HCT116 (cell line): ENCODE data around the gene ENO2. TPM values are rescaled to one million over a fixed set of nuclear protein-coding genes. Genes with fewer than 3 reads are reported as not detected.

Experiments used
- ATAC-seq: fragments of 200-7000 bp; cut with Tn5 transposase; 2 replicates; pipeline ENCODE4 v1.9.1; 2020; ENCODE audit warnings: mild to moderate bottlenecking, moderate library complexity
- BruUV-seq: library from RNA; stranded (reverse); fragments of 400-500 nt; replicated peaks from 2 replicates; lab custom pipeline; 2021; lab: Mats Ljungman, UMichigan
- CTCF ChIA-PET: fragments of 300-600 bp; sonication (Branson Sonifier 250); formaldehyde crosslinking; loops from one replicate; lab custom pipeline; 2021; ENCODE audit warnings: antibody characterized with exemption; lab: Charles Lee
- POLR2A ChIA-PET: fragments of 300-600, 350-600 bp; sonication (Branson Sonifier 250); formaldehyde crosslinking; loops from one replicate; lab custom pipeline; 2021; ENCODE audit warnings: antibody characterized with exemption; lab: Charles Lee
- RAD21 ChIA-PET, 2 experiments: fragments of 300-600 bp; sonication (Branson Sonifier 250); formaldehyde crosslinking; loops; one replicate each; lab custom pipeline; 2023; ENCODE audit warnings: low total read pairs in 2 of 2; ENCODE audit not compliant: uncharacterized antibody in 2 of 2, unreplicated experiment in 2 of 2, low non-redundant PET in 1 of 2; lab: Charles Lee
- DNase-seq: peaks from one replicate; pipeline ENCODE4 v3.0.0-alpha.2; 2010; ENCODE audit warnings: low read depth, low spot score
- H2AFZ ChIP-seq: fragments of 200-600 bp; shearing (Covaris generic), sonication (generic); 2 replicates; pipeline ENCODE4 v1.6.1; 2017; ENCODE audit warnings: low read depth, mixed run types, mixed read lengths, antibody characterized with exemption, low read length; ENCODE audit not compliant: poor library complexity, severe bottlenecking
- H3K27ac ChIP-seq: 2 replicates; pipeline ENCODE4 v1.5.1; 2012; ENCODE audit warnings: low read depth, low read length
- H3K27me3 ChIP-seq: fragments of 200-600 bp; sonication (generic); 2 replicates; pipeline ENCODE4 v1.6.1; 2016; ENCODE audit warnings: mixed run types, low read length, mixed read lengths; ENCODE audit not compliant: insufficient read depth
- H3K36me3 ChIP-seq, 2 experiments: fragments of 200-500 bp in 1 of 2; fragments of 200-600 bp in 1 of 2; sonication (Bioruptor generic) in 1 of 2; sonication (generic) in 1 of 2; 2 replicates each; pipeline versions ENCODE4 v1.5.1 to v1.6.1; 2014 to 2016; ENCODE audit warnings: low read length in 2 of 2, inconsistent platforms in 1 of 2, mixed read lengths in 1 of 2, mixed run types in 1 of 2; ENCODE audit not compliant: insufficient read depth in 2 of 2, control insufficient read depth in 1 of 2
- H3K4me1 ChIP-seq, 2 experiments: fragments of 200-600 bp in 1 of 2; sonication (generic) in 1 of 2; 2 replicates each; pipeline versions ENCODE4 v1.5.1 to v1.6.1; 2012 to 2017; ENCODE audit warnings: low read length in 2 of 2, inconsistent platforms in 1 of 2, mild to moderate bottlenecking in 1 of 2, mixed read lengths in 1 of 2, mixed run types in 1 of 2, moderate library complexity in 1 of 2; ENCODE audit not compliant: insufficient read depth in 2 of 2, control insufficient read depth in 1 of 2
- H3K4me2 ChIP-seq: fragments of 200-600 bp; sonication (generic); 2 replicates; pipeline ENCODE4 v1.6.1; 2017; ENCODE audit warnings: mixed run types, low read length, mixed read lengths
- H3K4me3 ChIP-seq, 2 experiments: fragments of 200-600 bp in 1 of 2; sonication (generic) in 1 of 2; replicated peaks in 1 of 2; 2 replicates each; pipeline ENCODE4 v1.5.1; 2011 to 2016; ENCODE audit warnings: low read length in 2 of 2, control low read depth in 1 of 2, low read depth in 1 of 2, mild to moderate bottlenecking in 1 of 2, mixed read lengths in 1 of 2, mixed run types in 1 of 2
- H3K79me2 ChIP-seq: fragments of 200-600 bp; sonication (generic); 2 replicates; pipeline ENCODE4 v1.6.1; 2017; ENCODE audit warnings: mild to moderate bottlenecking, mixed run types, low read length, moderate library complexity, mixed read lengths; ENCODE audit not compliant: insufficient read depth
- H3K9ac ChIP-seq: fragments of 200-600 bp; sonication (generic); 2 replicates; pipeline ENCODE4 v1.6.1; 2016; ENCODE audit warnings: low read length, mixed read lengths
- H3K9me2 ChIP-seq: fragments of 200-600 bp; sonication (generic), shearing (Covaris generic); 2 replicates; pipeline ENCODE4 v1.6.1; 2017; ENCODE audit warnings: mixed run types, mild to moderate bottlenecking, moderate library complexity; ENCODE audit not compliant: insufficient read depth
- H3K9me3 ChIP-seq, 2 experiments: fragments of 200-500 bp in 1 of 2; fragments of 200-600 bp in 1 of 2; sonication (Bioruptor generic) in 1 of 2; sonication (generic) in 1 of 2; 2 replicates each; pipeline ENCODE4 v1.6.1; 2014 to 2017; ENCODE audit warnings: low read length in 2 of 2, mixed read lengths in 2 of 2, inconsistent platforms in 1 of 2, low read depth in 1 of 2, mild to moderate bottlenecking in 1 of 2, mixed run types in 1 of 2, moderate library complexity in 1 of 2; ENCODE audit not compliant: control insufficient read depth in 1 of 2, insufficient read depth in 1 of 2
- H4K20me1 ChIP-seq: fragments of 200-600 bp; sonication (generic), shearing (Covaris generic); 2 replicates; pipeline ENCODE4 v1.6.1; 2017; ENCODE audit warnings: mixed run types, mild to moderate bottlenecking, moderate library complexity; ENCODE audit not compliant: insufficient read depth
- ELF1 ChIP-seq: IDR thresholded peaks from 2 replicates; pipeline ENCODE4 v1.6.1; 2012; ENCODE audit warnings: low read depth, borderline replicate concordance
- EZH2phosphoT487 ChIP-seq: fragments of 200-600 bp; IDR thresholded peaks from 2 replicates; pipeline ENCODE4 v1.6.1; 2018; ENCODE audit warnings: antibody characterized with exemption, borderline replicate concordance
- SP1 ChIP-seq: IDR thresholded peaks from 2 replicates; pipeline ENCODE4 v1.6.1; 2012; ENCODE audit warnings: low read depth
- ZBTB33 ChIP-seq: IDR thresholded peaks from 2 replicates; pipeline ENCODE4 v1.6.1; 2011; ENCODE audit warnings: mild to moderate bottlenecking, low read length, moderate library complexity; ENCODE audit not compliant: insufficient replicate concordance; ENCODE audit errors: extremely low read depth
- intact Hi-C: fragments of 100-400 bp; cut with micrococcal nuclease; formaldehyde crosslinking; loops from 2 replicates; pipeline ENCODE4 v1.10.0; 2022
- total RNA-seq: library from RNA; stranded (reverse); gene quantifications from one replicate; pipeline ENCODE4 v1.2.1, GENCODE V29; 2021; ENCODE audit not compliant: unreplicated experiment

Gene ENO2
- total RNA-seq, 1 experiment from 2014 or later: 117 TPM

GRCh38 chr12:6909421-6910145, 4.8 kb upstream of the ENO2 start:
- Histone ChIP-seq H4K20me1 (no peaks in the 10 kb centered on the region), H3K4me2 (no peak overlapping the region)
- CTCF ChIA-PET: no interaction called here
- RAD21 ChIA-PET: no interaction called here
- TF ChIP-seq ELF1: no peak
- no peak for TF ChIP-seq ZBTB33
- TF ChIP-seq EZH2phosphoT487: no peak
- TF ChIP-seq, all 23 proteins: peak for 0
- POLR2A ChIA-PET: interaction anchor here (3.1 kb wide), 1 partner anchor 34 kb away, joined by 16 read pairs; the partner anchor contains the start of genes C12orf57 and RNU7-1
- Histone ChIP-seq H3K27me3 (no peaks in the 10 kb centered on the region), H3K4me1 (peaks cover 8 to 20% of the 10 kb centered on the region in 2 experiments), H3K36me3 (no peaks in the 10 kb centered on the region), H2AFZ (no peak overlapping the region), H3K27ac (no peak overlapping the region), H3K4me3 (no peak overlapping the region), H3K9me2 (no peaks in the 10 kb centered on the region), H3K9ac (no peak overlapping the region), H3K79me2 (no peaks in the 10 kb centered on the region), H3K9me3 (no peaks in the 10 kb centered on the region)
- DNase-seq (no peak), ATAC-seq (no peak)
- intact Hi-C loops: no loop called here
- BruUV-seq: no TSS peak

- H4K20me1 ChIP-seq: no peaks in the 10 kb centered on the region
- H3K4me3 ChIP-seq: no peak overlapping the region
- BruUV-seq: no TSS peak
- DNase-seq (no peak), ATAC-seq (no peak)
- no peak for TF ChIP-seq SP1
- no peaks in the 10 kb centered on the region for H3K27me3 ChIP-seq
- H3K4me2 ChIP-seq: no peak overlapping the region
- no peak overlapping the region for H3K27ac ChIP-seq
- ChIA-PET CTCF (no interaction called here), POLR2A (interaction anchor here (0.7 to 1.2 kb wide), 2 partner anchors 26 to 31 kb away, joined by 3 read pairs; partner anchors contain the start of genes C12orf57 and RNU7-1), RAD21 (no interaction called here)
- intact Hi-C loops: no loop called here
- no peaks in the 10 kb centered on the region for H3K9me3 ChIP-seq
- H3K9me2 ChIP-seq: no peaks in the 10 kb centered on the region
- H3K9ac ChIP-seq: no peak overlapping the region
- no peak overlapping the region for H2AFZ ChIP-seq
- H3K4me1 ChIP-seq: peaks cover 15 to 26% of the 10 kb centered on the region in 2 experiments
- H3K79me2 ChIP-seq: peaks cover 13% of the 10 kb centered on the region; the same call in 1 of the 2 replicates
- peaks cover 5 to 8% of the 10 kb centered on the region in 2 experiments for H3K36me3 ChIP-seq
These were observed 2.0 kb upstream of the ENO2 start for GRCh38 chr12:6912164-6912935.
